ENCODE data around the gene PHF12. TPM values are rescaled to one million over a fixed set of nuclear protein-coding genes. Genes with fewer than 3 reads are reported as not detected.

Gene PHF12
- total and polyA plus RNA-seq, 2 of the 13 experiments (the other 11 are each of a cell fraction or from before 2014, with no cell fraction given): 9.8 to 17.1 TPM

- no TSS peak for BruUV-seq (replicated peaks)
- WGBS (ENCODE audit: low lambda C conversion rate): 100% methylated on average over 5 of the region's 9 CpGs
- peaks cover 59% of the 10 kb centered on the region for H3K4me1 ChIP-seq (ENCODE audit: insufficient read depth, low read length)
- in situ Hi-C loops (cut with HindIII; ENCODE audit: extremely low pct_ligation_motif_present, low pct_unique_long_range_greater_than_20kb) (no loop called here), intact Hi-C loops (cut with micrococcal nuclease; ENCODE audit: unreplicated experiment) (no loop called here)
- TF ChIP-seq AGO2 (optimal IDR thresholded peaks at IDR 0.05; ENCODE audit: low read depth, low read length) (peak; percentile 81), ZNF275 (CRISPR knock-in tag; IDR thresholded peaks at IDR 0.05; ENCODE audit: borderline replicate concordance) (no peak), POLR2G (IDR thresholded peaks at IDR 0.05; ENCODE audit: low read depth, low read length) (0 out of 2 replicates have a peak, but pooled peaks have one; percentile 8), RBM22 (optimal IDR thresholded peaks at IDR 0.05; ENCODE audit: low read length) (peak; percentile 69)
- no peaks in the 10 kb centered on the region for H3K9me3 ChIP-seq (ENCODE audit: low read length)
- ATAC-seq (no peak), FAIRE-seq (no peak), DNase-seq (ENCODE audit: low spot score) (no peak)
- H3K36me3 ChIP-seq (replicated peaks in 1 of 2; ENCODE audit: control insufficient read depth in 1 of 2, insufficient read depth in 2 of 2, low read length in 2 of 2): peaks cover 16 to 46% of the 10 kb centered on the region in 2 experiments
- ChIA-PET CTCF (ENCODE audit: low intra/inter-chr PET ratio, low total read pairs) (no interaction called here), POLR2A (no interaction called here)
- H3K9ac ChIP-seq (ENCODE audit: insufficient read depth, low read depth, low read length): no peak overlapping the region
- H3K27me3 ChIP-seq (ENCODE audit: control insufficient read depth in 1 of 2, insufficient read depth in 2 of 2, low read length in 2 of 2): no peaks in the 10 kb centered on the region; a peak in 1 of 5 replicates
- no peak overlapping the region for H3K4me2 ChIP-seq (ENCODE audit: low read depth, low read length)
- peaks cover 4% of the 10 kb centered on the region; the same call in 1 of the 2 replicates for H4K20me1 ChIP-seq (ENCODE audit: insufficient read depth, low read length)
- peaks cover 7% of the 10 kb centered on the region for H3K79me2 ChIP-seq (ENCODE audit: insufficient read depth, low read length)
- H3K4me3 ChIP-seq (replicated peaks in 1 of 3; ENCODE audit: insufficient read depth in 1 of 3, low read depth in 2 of 3, low read length in 3 of 3): no peak overlapping the region
- H2AFZ ChIP-seq (ENCODE audit: low read length): no peak overlapping the region
- H3K27ac ChIP-seq (ENCODE audit: extremely low read length, insufficient read depth, low read length): no peak overlapping the region
Observed at GRCh38 chr17:28906276-28906675, 45.0 kb downstream of the PHF12 start.

- Histone ChIP-seq H3K4me1 (ENCODE audit: insufficient read depth, low read length) (peaks cover 52% of the 10 kb centered on the region), H3K9me3 (ENCODE audit: low read length) (no peaks in the 10 kb centered on the region), H3K9ac (ENCODE audit: insufficient read depth, low read depth, low read length) (no peak overlapping the region), H3K4me3 (replicated peaks in 1 of 3; ENCODE audit: insufficient read depth in 1 of 3, low read depth in 2 of 3, low read length in 3 of 3) (no peak overlapping the region), H3K36me3 (replicated peaks in 1 of 2; ENCODE audit: control insufficient read depth in 1 of 2, insufficient read depth in 2 of 2, low read length in 2 of 2) (peaks cover 6 to 36% of the 10 kb centered on the region in 2 experiments; a peak in 3 of 5 replicates), H3K27me3 (ENCODE audit: control insufficient read depth in 1 of 2, insufficient read depth in 2 of 2, low read length in 2 of 2) (no peaks in the 10 kb centered on the region; a peak in 1 of 5 replicates), H3K27ac (ENCODE audit: extremely low read length, insufficient read depth, low read length) (no peak overlapping the region), H4K20me1 (ENCODE audit: insufficient read depth, low read length) (peaks cover 4% of the 10 kb centered on the region; the same call in 1 of the 2 replicates), H3K4me2 (ENCODE audit: low read depth, low read length) (no peak overlapping the region), H2AFZ (ENCODE audit: low read length) (no peak overlapping the region), H3K79me2 (ENCODE audit: insufficient read depth, low read length) (peaks cover 7% of the 10 kb centered on the region)
- in situ Hi-C loops (cut with HindIII; ENCODE audit: extremely low pct_ligation_motif_present, low pct_unique_long_range_greater_than_20kb) (no loop called here), intact Hi-C loops (cut with micrococcal nuclease; ENCODE audit: unreplicated experiment) (no loop called here)
- FAIRE-seq (no peak), DNase-seq (ENCODE audit: low spot score) (no peak), ATAC-seq (no peak)
- peak; percentile 68 for TF ChIP-seq RBM22 (optimal IDR thresholded peaks at IDR 0.05; ENCODE audit: low read length)
- no peak for TF ChIP-seq THAP8 (CRISPR knock-in tag; IDR thresholded peaks at IDR 0.05; ENCODE audit: borderline replicate concordance)
- TF ChIP-seq IRF1 (CRISPR knock-in tag; IDR thresholded peaks at IDR 0.05; ENCODE audit: low read depth): no peak
- peak; percentile 44; the same call in 1 of the 2 replicates for TF ChIP-seq POLR2G (IDR thresholded peaks at IDR 0.05; ENCODE audit: low read depth, low read length)
- WGBS (ENCODE audit: low lambda C conversion rate): 69% methylated on average over 4 of the region's 4 CpGs
- POLR2A ChIA-PET: no interaction called here
- BruUV-seq (replicated peaks): no TSS peak
- CTCF ChIA-PET (ENCODE audit: low intra/inter-chr PET ratio, low total read pairs): interaction anchor here (3.6 kb wide), 1 partner anchor 11 kb away, joined by 36 read pairs; no protein-coding TSS in a partner anchor
Observed at GRCh38 chr17:28904800-28905199, 46.5 kb downstream of the PHF12 start.
